ENCODE measurements around the gene ID4.

Gene ID4

DNA sequence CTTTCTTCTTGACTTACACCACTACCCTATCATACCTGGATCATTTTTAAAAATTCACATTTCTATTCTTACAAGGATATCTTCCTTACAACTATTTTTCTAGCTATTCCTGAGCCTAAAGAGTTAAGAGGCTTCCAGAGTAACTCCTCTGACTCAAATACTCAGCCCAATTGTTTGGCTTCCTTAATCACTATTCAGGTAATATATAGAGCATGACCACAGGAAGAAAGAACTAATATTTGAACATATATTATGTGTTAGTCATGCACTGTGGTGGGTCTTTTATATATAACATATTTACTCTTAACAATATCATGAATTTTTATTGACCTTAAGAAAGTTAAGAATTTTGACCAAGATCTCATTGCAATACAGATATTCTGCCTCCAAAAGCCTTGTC is 42.0 kb upstream of the ID4 start:
- H3K14ac ChIP-seq (ENCODE audit: low read length): no peak overlapping the region
- peaks cover 0 to 2% of the 10 kb centered on the region in 2 donors for H3K4me1 ChIP-seq (ENCODE audit: control insufficient read depth in 2 of 2, insufficient read depth in 1 of 2, low read depth in 1 of 2, low read length in 2 of 2)
- no peak for DNase-seq (ENCODE audit: low spot score)
- H2AK5ac ChIP-seq (ENCODE audit: low read depth, low read length): no peak overlapping the region
- no peak overlapping the region for H3K23ac ChIP-seq (ENCODE audit: low read depth, low read length, poor library complexity)
- H3K4ac ChIP-seq (ENCODE audit: low read length): no peak overlapping the region
- no peak overlapping the region for H2AFZ ChIP-seq (ENCODE audit: low read length)
- H4K91ac ChIP-seq (ENCODE audit: low read depth, low read length, poor library complexity): no peak overlapping the region
- H3K27ac ChIP-seq (replicated peaks; ENCODE audit: low read length): no peak overlapping the region
- H3K4me3 ChIP-seq (ENCODE audit: low read length in 2 of 2): no peak overlapping the region
- H3K27me3 ChIP-seq (ENCODE audit: control insufficient read depth in 3 of 3, insufficient read depth in 3 of 3, low read depth in 1 of 3, low read length in 3 of 3): no peaks in the 10 kb centered on the region
- H2BK120ac ChIP-seq (ENCODE audit: low read depth, low read length): no peak overlapping the region
- H3K18ac ChIP-seq (ENCODE audit: low read length): no peak overlapping the region
- peaks cover 0 to 2% of the 10 kb centered on the region in 2 donors for H3K9me3 ChIP-seq (replicated peaks in 1 of 2; ENCODE audit: control insufficient read depth in 2 of 2, insufficient read depth in 1 of 2, low read depth in 1 of 2, low read length in 2 of 2)
- no peaks in the 10 kb centered on the region for H3K79me1 ChIP-seq (ENCODE audit: low read depth, low read length)
- H2BK15ac ChIP-seq (ENCODE audit: low read length): no peak overlapping the region
- no peak overlapping the region for H3K9ac ChIP-seq (ENCODE audit: low read depth, low read length, poor library complexity)
- no peak overlapping the region for H2BK12ac ChIP-seq (ENCODE audit: low read length)
- H3K4me2 ChIP-seq (ENCODE audit: insufficient read depth, low read length, poor library complexity, severe bottlenecking): no peak overlapping the region
- H3K36me3 ChIP-seq (replicated peaks in 1 of 2; ENCODE audit: control insufficient read depth in 2 of 2, insufficient read depth in 2 of 2, low read length in 2 of 2): no peaks in the 10 kb centered on the region
- H4K8ac ChIP-seq (ENCODE audit: low read depth, low read length): no peak overlapping the region
- H2BK5ac ChIP-seq (ENCODE audit: low read length): no peak overlapping the region

DNA sequence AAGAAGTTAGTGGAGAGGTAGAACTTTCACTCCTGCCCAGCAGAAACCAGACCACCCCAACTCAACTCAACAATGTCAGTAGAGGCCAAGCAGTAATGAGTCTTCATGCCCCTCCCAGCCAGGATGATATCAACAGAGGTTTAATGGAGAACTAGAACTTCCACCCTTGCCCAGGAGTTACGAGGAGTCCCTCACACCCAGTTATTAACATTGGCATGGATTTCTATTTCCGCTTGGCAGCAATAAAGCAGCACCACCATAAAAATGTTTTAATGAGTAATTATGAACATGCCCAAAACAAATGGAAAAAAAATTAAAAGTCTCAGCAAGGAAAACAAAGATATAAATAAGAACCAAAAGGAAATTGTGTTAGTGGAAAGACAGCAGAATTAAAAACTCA is 40.7 kb upstream of the ID4 start:
- Histone ChIP-seq H3K79me1 (ENCODE audit: low read depth, low read length) (no peaks in the 10 kb centered on the region), H3K9me3 (replicated peaks in 1 of 2; ENCODE audit: control insufficient read depth in 2 of 2, insufficient read depth in 1 of 2, low read depth in 1 of 2, low read length in 2 of 2) (peaks cover 0 to 2% of the 10 kb centered on the region in 2 donors), H3K4me1 (ENCODE audit: control insufficient read depth in 2 of 2, insufficient read depth in 1 of 2, low read depth in 1 of 2, low read length in 2 of 2) (peaks cover 0 to 4% of the 10 kb centered on the region in 2 donors), H2AK5ac (ENCODE audit: low read depth, low read length) (no peak overlapping the region), H2BK12ac (ENCODE audit: low read length) (no peak overlapping the region), H3K27ac (replicated peaks; ENCODE audit: low read length) (no peak overlapping the region), H3K4me2 (ENCODE audit: insufficient read depth, low read length, poor library complexity, severe bottlenecking) (no peak overlapping the region), H3K23ac (ENCODE audit: low read depth, low read length, poor library complexity) (no peak overlapping the region), H2BK5ac (ENCODE audit: low read length) (no peak overlapping the region), H2BK120ac (ENCODE audit: low read depth, low read length) (no peak overlapping the region), H3K36me3 (replicated peaks in 1 of 2; ENCODE audit: control insufficient read depth in 2 of 2, insufficient read depth in 2 of 2, low read length in 2 of 2) (no peaks in the 10 kb centered on the region), H3K18ac (ENCODE audit: low read length) (no peak overlapping the region), H2BK15ac (ENCODE audit: low read length) (no peak overlapping the region), H3K9ac (ENCODE audit: low read depth, low read length, poor library complexity) (no peak overlapping the region), H4K8ac (ENCODE audit: low read depth, low read length) (no peak overlapping the region), H4K91ac (ENCODE audit: low read depth, low read length, poor library complexity) (no peak overlapping the region), H3K27me3 (ENCODE audit: control insufficient read depth in 3 of 3, insufficient read depth in 3 of 3, low read depth in 1 of 3, low read length in 3 of 3) (no peaks in the 10 kb centered on the region), H3K14ac (ENCODE audit: low read length) (no peak overlapping the region), H3K4ac (ENCODE audit: low read length) (no peak overlapping the region), H3K4me3 (ENCODE audit: low read length in 2 of 2) (no peak overlapping the region), H2AFZ (ENCODE audit: low read length) (no peak overlapping the region)
- no CpG with 5 or more reads among the region's 2 CpGs for WGBS, 2 donors (ENCODE audit: extremely low coverage in 2 of 2, insufficient read length in 2 of 2, insufficient replicate concordance in 1 of 2)
- no peak for DNase-seq (ENCODE audit: low spot score)

DNA sequence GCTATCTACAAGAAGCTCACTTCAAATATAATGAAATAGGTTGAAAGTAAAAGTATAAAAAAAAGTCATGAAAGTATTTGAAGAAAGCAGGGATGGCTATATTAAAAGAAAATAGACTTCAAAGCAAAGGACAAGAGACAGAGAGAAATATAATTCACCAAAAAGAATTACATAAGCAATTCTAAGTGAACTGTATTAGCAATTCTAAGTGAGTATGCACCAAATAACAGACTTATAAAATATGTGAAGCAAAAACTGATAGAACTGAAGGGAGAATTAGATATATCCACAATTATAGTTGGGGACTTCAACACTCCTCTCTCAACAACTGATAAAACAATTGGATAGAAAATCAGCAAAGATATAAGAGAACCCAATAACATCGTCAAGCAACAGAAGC is 38.8 kb upstream of the ID4 start:
- H3K9ac ChIP-seq (ENCODE audit: low read depth, low read length, poor library complexity): no peak overlapping the region
- H3K79me1 ChIP-seq (ENCODE audit: low read depth, low read length): no peaks in the 10 kb centered on the region
- no CpG with 5 or more reads among the region's 1 CpG for WGBS, 2 donors (ENCODE audit: extremely low coverage in 2 of 2, insufficient read length in 2 of 2, insufficient replicate concordance in 1 of 2)
- no peak for DNase-seq (ENCODE audit: low spot score)
- H2AFZ ChIP-seq (ENCODE audit: low read length): no peak overlapping the region
- no peak overlapping the region for H2AK5ac ChIP-seq (ENCODE audit: low read depth, low read length)
- H4K91ac ChIP-seq (ENCODE audit: low read depth, low read length, poor library complexity): no peak overlapping the region
- no peak overlapping the region for H2BK5ac ChIP-seq (ENCODE audit: low read length)
- no peak overlapping the region for H3K27ac ChIP-seq (replicated peaks; ENCODE audit: low read length)
- peaks cover 0 to 2% of the 10 kb centered on the region in 2 donors for H3K9me3 ChIP-seq (replicated peaks in 1 of 2; ENCODE audit: control insufficient read depth in 2 of 2, insufficient read depth in 1 of 2, low read depth in 1 of 2, low read length in 2 of 2)
- H3K4me1 ChIP-seq (ENCODE audit: control insufficient read depth in 2 of 2, insufficient read depth in 1 of 2, low read depth in 1 of 2, low read length in 2 of 2): peaks cover under 1 to 2% of the 10 kb centered on the region in 2 donors
- no peaks in the 10 kb centered on the region for H3K27me3 ChIP-seq (ENCODE audit: control insufficient read depth in 3 of 3, insufficient read depth in 3 of 3, low read depth in 1 of 3, low read length in 3 of 3)
- no peak overlapping the region for H3K4me3 ChIP-seq (ENCODE audit: low read length in 2 of 2)
- H2BK12ac ChIP-seq (ENCODE audit: low read length): no peak overlapping the region
- H3K4ac ChIP-seq (ENCODE audit: low read length): no peak overlapping the region
- H4K8ac ChIP-seq (ENCODE audit: low read depth, low read length): no peak overlapping the region
- no peak overlapping the region for H3K4me2 ChIP-seq (ENCODE audit: insufficient read depth, low read length, poor library complexity, severe bottlenecking)
- H3K18ac ChIP-seq (ENCODE audit: low read length): no peak overlapping the region
- no peak overlapping the region for H2BK120ac ChIP-seq (ENCODE audit: low read depth, low read length)
- H3K14ac ChIP-seq (ENCODE audit: low read length): no peak overlapping the region
- no peaks in the 10 kb centered on the region for H3K36me3 ChIP-seq (replicated peaks in 1 of 2; ENCODE audit: control insufficient read depth in 2 of 2, insufficient read depth in 2 of 2, low read length in 2 of 2)
- no peak overlapping the region for H2BK15ac ChIP-seq (ENCODE audit: low read length)
- no peak overlapping the region for H3K23ac ChIP-seq (ENCODE audit: low read depth, low read length, poor library complexity)

DNA sequence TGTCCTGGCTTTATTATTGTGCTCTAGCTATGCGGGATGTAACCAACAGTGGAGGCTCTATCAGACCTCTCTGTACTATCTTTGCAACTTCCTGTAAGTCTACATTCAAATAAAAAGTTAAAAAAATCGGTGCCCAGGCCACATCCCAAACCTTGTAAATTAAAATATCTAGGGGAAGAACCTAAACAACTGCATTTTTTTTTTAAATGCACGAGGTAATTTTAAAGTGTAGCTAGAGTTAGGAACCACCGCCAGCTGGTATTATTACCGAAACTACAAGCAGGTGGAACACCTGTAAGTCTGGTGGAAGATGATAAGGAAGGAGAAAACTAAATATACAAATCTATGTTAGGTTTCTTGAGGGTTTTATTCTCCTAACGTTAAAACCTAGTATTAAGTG is 34.5 kb upstream of the ID4 start:
- Histone ChIP-seq H3K9me3 (replicated peaks in 1 of 2; ENCODE audit: control insufficient read depth in 2 of 2, insufficient read depth in 1 of 2, low read depth in 1 of 2, low read length in 2 of 2) (no peaks in the 10 kb centered on the region), H3K9ac (ENCODE audit: low read depth, low read length, poor library complexity) (no peak overlapping the region), H3K14ac (ENCODE audit: low read length) (no peak overlapping the region), H2BK15ac (ENCODE audit: low read length) (no peak overlapping the region), H2BK120ac (ENCODE audit: low read depth, low read length) (no peak overlapping the region), H4K91ac (ENCODE audit: low read depth, low read length, poor library complexity) (no peak overlapping the region), H3K79me1 (ENCODE audit: low read depth, low read length) (no peaks in the 10 kb centered on the region), H2AK5ac (ENCODE audit: low read depth, low read length) (no peak overlapping the region), H3K27ac (replicated peaks; ENCODE audit: low read length) (no peak overlapping the region), H4K8ac (ENCODE audit: low read depth, low read length) (no peak overlapping the region), H3K4me2 (ENCODE audit: insufficient read depth, low read length, poor library complexity, severe bottlenecking) (no peak overlapping the region), H3K36me3 (replicated peaks in 1 of 2; ENCODE audit: control insufficient read depth in 2 of 2, insufficient read depth in 2 of 2, low read length in 2 of 2) (no peaks in the 10 kb centered on the region), H3K4me3 (ENCODE audit: low read length in 2 of 2) (no peak overlapping the region), H3K4ac (ENCODE audit: low read length) (no peak overlapping the region), H3K4me1 (ENCODE audit: control insufficient read depth in 2 of 2, insufficient read depth in 1 of 2, low read depth in 1 of 2, low read length in 2 of 2) (peaks cover 5 to 7% of the 10 kb centered on the region in 2 donors), H3K27me3 (ENCODE audit: control insufficient read depth in 3 of 3, insufficient read depth in 3 of 3, low read depth in 1 of 3, low read length in 3 of 3) (no peaks in the 10 kb centered on the region), H3K18ac (ENCODE audit: low read length) (no peak overlapping the region), H2AFZ (ENCODE audit: low read length) (no peak overlapping the region), H2BK12ac (ENCODE audit: low read length) (no peak overlapping the region), H2BK5ac (ENCODE audit: low read length) (no peak overlapping the region), H3K23ac (ENCODE audit: low read depth, low read length, poor library complexity) (no peak overlapping the region)
- WGBS, 2 donors (ENCODE audit: extremely low coverage in 2 of 2, insufficient read length in 2 of 2, insufficient replicate concordance in 1 of 2): no CpG with 5 or more reads among the region's 6 CpGs
- DNase-seq (ENCODE audit: low spot score): no peak
